ENCODE results near the gene UTS2B.
A peak's percentile ranks its signal among the peaks of the same experiment; 100 is the strongest.

Gene UTS2B

GRCh38 chr3:191324936-191325335 lies 5.4 kb downstream of the UTS2B start:
- no peak overlapping the region for H3K4me3 ChIP-seq (ENCODE audit: low read length)
- TF ChIP-seq ZNF274 (IDR thresholded peaks at IDR 0.05; ENCODE audit: low read depth, low read length): no peak

- H3K4me3 ChIP-seq (ENCODE audit: low read length): no peak overlapping the region
- TF ChIP-seq ZNF274 (IDR thresholded peaks at IDR 0.05; ENCODE audit: low read depth, low read length): no peak
Measured at GRCh38 chr3:191321019-191321767, 9.1 kb downstream of the UTS2B start.

GRCh38 chr3:191320316-191320715 lies 10.0 kb downstream of the UTS2B start:
- TF ChIP-seq ZNF274 (IDR thresholded peaks at IDR 0.05; ENCODE audit: low read depth, low read length): no peak
- no peak overlapping the region for H3K4me3 ChIP-seq (ENCODE audit: low read length)

- H3K4me3 ChIP-seq (ENCODE audit: low read length): no peak overlapping the region
- no peak for TF ChIP-seq ZNF274 (IDR thresholded peaks at IDR 0.05; ENCODE audit: low read depth, low read length)
Measured at GRCh38 chr3:191316876-191317603, 13.3 kb downstream of the UTS2B start.

- no peak overlapping the region for H3K4me3 ChIP-seq (ENCODE audit: low read length)
- TF ChIP-seq ZNF274 (IDR thresholded peaks at IDR 0.05; ENCODE audit: low read depth, low read length): no peak
Measured at GRCh38 chr3:191314109-191314728, 16.1 kb downstream of the UTS2B start.

- no peak for TF ChIP-seq ZNF274 (IDR thresholded peaks at IDR 0.05; ENCODE audit: low read depth, low read length)
- H3K4me3 ChIP-seq (ENCODE audit: low read length): no peak overlapping the region
Measured at GRCh38 chr3:191313296-191313695, 17.0 kb downstream of the UTS2B start.

GRCh38 chr3:191307341-191307740 lies 23.0 kb downstream of the UTS2B start:
- TF ChIP-seq ZNF274 (IDR thresholded peaks at IDR 0.05; ENCODE audit: low read depth, low read length): no peak

GRCh38 chr3:191306428-191306827 lies 23.9 kb downstream of the UTS2B start:
- H3K4me3 ChIP-seq (ENCODE audit: low read length): no peak overlapping the region
- TF ChIP-seq ZNF274 (IDR thresholded peaks at IDR 0.05; ENCODE audit: low read depth, low read length): no peak

More at GRCh38 chr3:191307341-191307740, 23.0 kb downstream of the UTS2B start:
- H3K4me3 ChIP-seq (ENCODE audit: low read length): no peak overlapping the region

- H3K4me3 ChIP-seq (ENCODE audit: low read length): no peak overlapping the region
- no peak for TF ChIP-seq ZNF274 (IDR thresholded peaks at IDR 0.05; ENCODE audit: low read depth, low read length)
Measured at GRCh38 chr3:191303596-191303995, 26.7 kb downstream of the UTS2B start.

GRCh38 chr3:191302451-191302850 lies 27.9 kb downstream of the UTS2B start:
- no peak for TF ChIP-seq ZNF274 (IDR thresholded peaks at IDR 0.05; ENCODE audit: low read depth, low read length)
- H3K4me3 ChIP-seq (ENCODE audit: low read length): no peak overlapping the region

GRCh38 chr3:191301782-191302411 lies 28.4 kb downstream of the UTS2B start:
- no peak for TF ChIP-seq ZNF274 (IDR thresholded peaks at IDR 0.05; ENCODE audit: low read depth, low read length)
- no peak overlapping the region for H3K4me3 ChIP-seq (ENCODE audit: low read length)

- TF ChIP-seq ZNF274 (IDR thresholded peaks at IDR 0.05; ENCODE audit: low read depth, low read length): no peak
- no peak overlapping the region for H3K4me3 ChIP-seq (ENCODE audit: low read length)
Measured at GRCh38 chr3:191301017-191301416, 29.3 kb downstream of the UTS2B start.

- no peak for TF ChIP-seq ZNF274 (IDR thresholded peaks at IDR 0.05; ENCODE audit: low read depth, low read length)
- H3K4me3 ChIP-seq (ENCODE audit: low read length): peak overlapping the region; percentile 11; the same call in 1 of the 2 replicates
Measured at GRCh38 chr3:191300422-191300821, 29.9 kb downstream of the UTS2B start.

GRCh38 chr3:191298846-191299245 lies 31.5 kb downstream of the UTS2B start:
- H3K4me3 ChIP-seq (ENCODE audit: low read length): no peak overlapping the region
- no peak for TF ChIP-seq ZNF274 (IDR thresholded peaks at IDR 0.05; ENCODE audit: low read depth, low read length)
